NOMO-1 (cell line): ENCODE data around the gene C16orf95.
"Not testable (repeated sequence)": the region's sequence is repeated elsewhere in the genome, so short reads cannot be mapped to it uniquely, and the experiment has no call there.

Experiments used
- DNase-seq, 2 experiments: peaks; one replicate each; lab custom pipeline; 2025; ENCODE audit not compliant: unreplicated experiment in 2 of 2; lab: John Stamatoyannopoulos, UW

The C16orf95 gene

DNA sequence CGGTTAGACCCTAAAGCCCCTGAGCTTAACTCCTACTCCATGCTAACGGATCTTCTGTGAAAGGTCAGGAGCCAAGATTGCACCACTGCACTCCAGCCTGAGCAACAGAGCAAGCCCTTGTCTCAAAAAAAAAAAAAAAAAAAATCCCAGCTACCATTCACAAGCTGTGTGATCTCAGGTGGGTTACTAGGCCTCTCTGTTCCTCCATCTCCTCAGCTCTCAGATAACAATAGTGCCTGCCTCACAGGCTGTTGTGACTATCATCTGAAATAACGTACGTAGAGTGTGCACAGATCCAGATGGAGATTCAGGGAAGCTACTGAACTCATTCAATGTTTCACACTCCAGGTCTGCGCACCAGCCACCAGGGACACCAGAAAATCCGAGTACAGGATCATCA, 57.8 kb downstream of the C16orf95 start:
- DNase-seq, result no peak

DNA sequence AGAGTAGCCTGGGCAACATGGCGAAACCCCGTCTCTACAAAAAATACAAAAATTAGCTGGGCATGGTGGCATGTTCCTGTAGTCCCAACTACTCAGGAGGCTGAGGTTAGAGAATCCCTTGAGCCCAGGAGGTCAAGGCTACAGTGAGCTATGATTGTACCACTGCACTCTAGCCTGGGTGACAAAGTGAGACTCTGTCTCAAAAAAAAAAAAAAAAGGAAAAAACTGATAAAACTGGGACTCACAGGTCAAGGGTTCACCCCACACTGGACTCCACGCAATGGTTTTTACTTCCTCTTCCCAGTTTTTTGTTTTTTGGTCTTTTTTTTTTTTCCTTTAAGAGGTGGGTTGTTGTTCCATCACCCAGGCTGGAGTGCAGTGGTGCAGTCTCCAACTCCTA, 58.5 kb downstream of the C16orf95 start:
- not testable (repeated sequence) for DNase-seq

DNA sequence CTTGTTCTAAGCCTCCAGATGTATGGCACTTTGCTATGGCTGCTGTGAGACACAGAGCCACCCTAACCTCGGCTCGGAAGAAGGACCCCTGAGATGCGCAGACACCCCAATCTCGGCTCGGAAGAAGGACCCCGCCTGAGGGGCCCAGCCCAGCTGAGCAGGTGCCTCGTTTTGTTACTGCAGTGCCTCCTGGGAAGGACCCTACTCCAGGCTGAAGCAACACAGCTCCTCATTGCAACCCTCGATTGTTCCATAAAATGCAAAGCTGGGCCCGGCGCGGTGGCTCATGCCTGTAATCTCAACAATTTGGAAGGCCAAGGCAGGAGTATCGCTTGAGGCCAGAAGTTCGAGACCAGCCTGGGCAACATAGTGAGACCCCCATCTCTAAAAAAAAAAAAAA, 61.3 kb downstream of the C16orf95 start:
- DNase-seq, result no peak

DNA sequence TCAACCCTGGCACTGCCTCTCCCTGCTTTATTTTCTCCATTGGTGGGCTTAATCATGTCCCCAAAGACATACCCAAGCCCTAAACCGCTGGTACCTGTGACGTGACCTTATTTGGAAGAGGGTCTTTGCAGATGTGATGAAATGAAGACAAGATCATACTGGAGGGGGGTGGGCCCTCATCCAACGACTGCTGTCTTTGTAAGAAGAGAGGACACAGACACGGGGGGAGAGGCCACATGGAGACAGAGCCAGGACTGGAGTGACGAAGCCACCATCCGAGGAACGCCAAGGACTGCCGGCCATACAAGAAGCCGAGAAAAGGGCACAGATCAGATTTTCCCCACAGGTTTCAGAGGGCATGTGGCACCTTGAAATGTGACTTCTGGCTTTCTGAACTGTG, 62.5 kb downstream of the C16orf95 start:
- no peak for DNase-seq

DNA sequence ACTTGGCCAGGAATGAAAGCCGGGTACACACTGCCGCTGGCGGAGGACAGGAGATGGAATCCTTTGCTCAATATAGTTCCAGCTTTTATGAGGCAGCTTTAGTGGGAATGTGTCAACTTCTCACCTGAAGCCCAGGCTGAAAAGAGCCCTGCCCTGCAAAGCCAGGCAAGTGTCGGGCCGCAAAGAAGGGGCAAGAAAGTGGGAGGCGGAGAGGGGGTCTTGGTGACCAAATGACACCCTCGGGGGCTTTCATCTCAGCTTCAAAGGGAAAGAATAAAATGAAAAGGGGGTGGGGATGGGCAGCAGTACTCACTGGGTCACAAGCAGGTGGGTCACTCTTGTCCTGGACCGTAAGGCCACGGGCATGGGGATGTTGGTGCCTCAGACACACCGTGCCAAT, 62.9 kb downstream of the C16orf95 start:
- DNase-seq, result no peak

DNA sequence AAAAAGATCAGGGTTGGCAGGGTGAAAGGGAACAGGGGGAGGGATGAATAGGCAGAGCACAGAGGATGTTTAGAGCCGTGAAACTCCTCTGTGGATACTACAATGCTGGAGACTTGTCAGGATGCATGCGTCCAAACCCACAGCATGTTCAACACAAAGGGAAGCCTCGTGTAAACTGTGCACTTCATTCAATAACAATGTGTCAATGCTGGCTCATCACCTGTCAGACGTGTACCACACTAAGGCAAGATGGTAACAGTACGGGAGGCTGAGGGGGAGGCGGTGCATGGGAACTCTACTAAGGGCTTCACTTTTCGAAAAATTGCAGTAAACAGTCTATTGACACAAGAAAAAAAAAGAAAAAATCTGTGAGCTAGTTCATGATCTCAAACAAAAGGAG, 63.7 kb downstream of the C16orf95 start:
- no peak for DNase-seq
